ENCODE data around the gene SERPINB7. TPM values are rescaled to one million over a fixed set of nuclear protein-coding genes. Genes with fewer than 3 reads are reported as not detected.

SERPINB7 gene
- total RNA-seq, 1 experiment from 2014 or later: not detected

DNA sequence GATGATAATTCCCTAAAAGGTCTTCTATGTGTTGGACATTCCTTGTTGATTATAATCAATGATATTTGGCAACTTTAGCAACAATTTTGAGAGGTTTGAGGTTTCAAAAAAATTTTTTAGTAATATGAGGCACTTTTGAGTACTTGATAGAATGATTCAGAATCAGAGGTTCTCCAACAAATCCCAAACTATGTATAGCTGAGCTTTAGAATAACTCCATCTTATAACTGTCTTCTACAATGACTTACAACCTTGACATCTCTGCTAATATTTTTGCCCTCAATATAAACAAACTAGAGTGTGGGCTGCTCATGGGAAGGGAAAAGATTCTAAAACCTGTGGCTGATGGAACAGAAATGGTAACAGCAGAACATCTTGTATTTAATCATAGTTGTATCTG lies 21.5 kb upstream of the SERPINB7 start (continued):
- TF ChIP-seq ZBTB43 (CRISPR knock-in tag; IDR thresholded peaks at IDR 0.05) (no peak), FOXK1 (CRISPR knock-in tag; IDR thresholded peaks at IDR 0.05) (no peak)

GRCh38 chr18:63757541-63757940 lies 17.7 kb upstream of the SERPINB7 start:
- TF ChIP-seq ZMAT4 (CRISPR knock-in tag; IDR thresholded peaks at IDR 0.05): no peak
- no peak for TF ChIP-seq MYBL2 (CRISPR knock-in tag; IDR thresholded peaks at IDR 0.05)
- no peak for TF ChIP-seq ZNF263 (CRISPR knock-in tag; IDR thresholded peaks at IDR 0.05; ENCODE audit: low read depth)
- TF ChIP-seq KAT7 (CRISPR knock-in tag; IDR thresholded peaks at IDR 0.05; ENCODE audit: borderline replicate concordance): no peak
- TF ChIP-seq SOX15 (CRISPR knock-in tag; IDR thresholded peaks at IDR 0.05): no peak
- no peak for TF ChIP-seq IRF2 (CRISPR knock-in tag; IDR thresholded peaks at IDR 0.05; ENCODE audit: borderline replicate concordance, low read depth)
- TF ChIP-seq JUN (CRISPR knock-in tag; IDR thresholded peaks at IDR 0.05): no peak
- TF ChIP-seq, protein P1, sequence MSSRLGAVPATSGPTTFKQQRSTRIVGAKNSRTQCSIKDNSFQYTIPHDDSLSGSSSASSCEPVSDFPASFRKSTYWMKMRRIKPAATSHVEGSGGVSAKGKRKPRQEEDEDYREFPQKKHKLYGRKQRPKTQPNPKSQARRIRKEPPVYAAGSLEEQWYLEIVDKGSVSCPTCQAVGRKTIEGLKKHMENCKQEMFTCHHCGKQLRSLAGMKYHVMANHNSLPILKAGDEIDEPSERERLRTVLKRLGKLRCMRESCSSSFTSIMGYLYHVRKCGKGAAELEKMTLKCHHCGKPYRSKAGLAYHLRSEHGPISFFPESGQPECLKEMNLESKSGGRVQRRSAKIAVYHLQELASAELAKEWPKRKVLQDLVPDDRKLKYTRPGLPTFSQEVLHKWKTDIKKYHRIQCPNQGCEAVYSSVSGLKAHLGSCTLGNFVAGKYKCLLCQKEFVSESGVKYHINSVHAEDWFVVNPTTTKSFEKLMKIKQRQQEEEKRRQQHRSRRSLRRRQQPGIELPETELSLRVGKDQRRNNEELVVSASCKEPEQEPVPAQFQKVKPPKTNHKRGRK (CRISPR knock-in tag; IDR thresholded peaks at IDR 0.05; ENCODE audit: borderline replicate concordance): no peak
- no peak for TF ChIP-seq GABPB1 (CRISPR knock-in tag; IDR thresholded peaks at IDR 0.05)
- TF ChIP-seq, protein P2, sequence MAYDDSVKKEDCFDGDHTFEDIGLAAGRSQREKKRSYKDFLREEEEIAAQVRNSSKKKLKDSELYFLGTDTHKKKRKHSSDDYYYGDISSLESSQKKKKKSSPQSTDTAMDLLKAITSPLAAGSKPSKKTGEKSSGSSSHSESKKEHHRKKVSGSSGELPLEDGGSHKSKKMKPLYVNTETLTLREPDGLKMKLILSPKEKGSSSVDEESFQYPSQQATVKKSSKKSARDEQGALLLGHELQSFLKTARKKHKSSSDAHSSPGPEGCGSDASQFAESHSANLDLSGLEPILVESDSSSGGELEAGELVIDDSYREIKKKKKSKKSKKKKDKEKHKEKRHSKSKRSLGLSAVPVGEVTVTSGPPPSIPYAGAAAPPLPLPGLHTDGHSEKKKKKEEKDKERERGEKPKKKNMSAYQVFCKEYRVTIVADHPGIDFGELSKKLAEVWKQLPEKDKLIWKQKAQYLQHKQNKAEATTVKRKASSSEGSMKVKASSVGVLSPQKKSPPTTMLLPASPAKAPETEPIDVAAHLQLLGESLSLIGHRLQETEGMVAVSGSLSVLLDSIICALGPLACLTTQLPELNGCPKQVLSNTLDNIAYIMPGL (CRISPR knock-in tag; IDR thresholded peaks at IDR 0.05): no peak
- TF ChIP-seq NR2C2 (CRISPR knock-in tag; IDR thresholded peaks at IDR 0.05): no peak
- TF ChIP-seq, protein P3, sequence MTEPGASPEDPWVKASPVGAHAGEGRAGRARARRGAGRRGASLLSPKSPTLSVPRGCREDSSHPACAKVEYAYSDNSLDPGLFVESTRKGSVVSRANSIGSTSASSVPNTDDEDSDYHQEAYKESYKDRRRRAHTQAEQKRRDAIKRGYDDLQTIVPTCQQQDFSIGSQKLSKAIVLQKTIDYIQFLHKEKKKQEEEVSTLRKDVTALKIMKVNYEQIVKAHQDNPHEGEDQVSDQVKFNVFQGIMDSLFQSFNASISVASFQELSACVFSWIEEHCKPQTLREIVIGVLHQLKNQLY (CRISPR knock-in tag; IDR thresholded peaks at IDR 0.05): no peak
- no peak for TF ChIP-seq ZNF317 (CRISPR knock-in tag; IDR thresholded peaks at IDR 0.05; ENCODE audit: borderline replicate concordance, low read depth)
- no peak for TF ChIP-seq CREM (CRISPR knock-in tag; IDR thresholded peaks at IDR 0.05)
- TF ChIP-seq NFE2L1 (CRISPR knock-in tag; IDR thresholded peaks at IDR 0.05): no peak
- TF ChIP-seq ATF6 (CRISPR knock-in tag; IDR thresholded peaks at IDR 0.05): no peak
- TF ChIP-seq CBFB (CRISPR knock-in tag; IDR thresholded peaks at IDR 0.05; ENCODE audit: low read depth): no peak
- TF ChIP-seq, protein P4, sequence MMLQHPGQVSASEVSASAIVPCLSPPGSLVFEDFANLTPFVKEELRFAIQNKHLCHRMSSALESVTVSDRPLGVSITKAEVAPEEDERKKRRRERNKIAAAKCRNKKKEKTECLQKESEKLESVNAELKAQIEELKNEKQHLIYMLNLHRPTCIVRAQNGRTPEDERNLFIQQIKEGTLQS (CRISPR knock-in tag; conservative IDR thresholded peaks at IDR 0.05): no peak
- no peak for TF ChIP-seq ZNF138 (CRISPR knock-in tag; conservative IDR thresholded peaks at IDR 0.05)
- H3K27me3 Mint-ChIP-seq (ENCODE audit: low read depth): peaks cover 8% of the 10 kb centered on the region
- DNase-seq (ENCODE audit: low spot score): no peak
- ChIA-PET CTCF (no interaction called here), POLR2A (no interaction called here)
- no peak overlapping the region for H3K4me3 Mint-ChIP-seq
- no peak for ATAC-seq
- no peak overlapping the region for H3K27ac Mint-ChIP-seq
- H3K9me3 Mint-ChIP-seq: peaks cover 42% of the 10 kb centered on the region
- peaks cover 3% of the 10 kb centered on the region; the same call in 1 of the 2 replicates for H3K4me1 Mint-ChIP-seq
- H3K36me3 Mint-ChIP-seq: peaks cover 23% of the 10 kb centered on the region

Data from WTC11 (cell line).